Measurements from ENCODE around the gene IBSP.

- TF ChIP-seq EP300 (IDR thresholded peaks at IDR 0.05) (no peak), CTCF (IDR thresholded peaks at IDR 0.05) (peak in 1 of 2 donors; percentile 38), POLR2A (IDR thresholded peaks at IDR 0.05) (no peak)
Observed at GRCh38 chr4:87848622-87849351, 49.4 kb downstream of the IBSP start.

Data from suprapubic skin (tissue), 3 donors.